Retinal pigment epithelial cell (primary cell): ENCODE data around the gene RUNX2.

ENCODE experiments used
- DNase-seq: peaks from one replicate; pipeline ENCODE4 v3.0.0-alpha.2; 2010; ENCODE audit warnings: low read depth
- H3K4me3 ChIP-seq: 2 replicates; pipeline ENCODE4 v1.5.1; 2011; ENCODE audit warnings: mild to moderate bottlenecking, low read length, control low read depth, moderate library complexity
- CTCF ChIP-seq: conservative IDR thresholded peaks from 2 replicates; pipeline ENCODE4 v1.5.1; 2011; ENCODE audit warnings: low read depth, low read length, control low read depth, inconsistent platforms

Gene RUNX2

GRCh38 chr6:45606831-45607400 lies 278.8 kb downstream of the RUNX2 start:
- no peak for TF ChIP-seq CTCF
- no peak for DNase-seq

GRCh38 chr6:45607798-45608197 lies 279.7 kb downstream of the RUNX2 start:
- TF ChIP-seq CTCF: no peak
- no peak for DNase-seq
- no peak overlapping the region for H3K4me3 ChIP-seq

More at GRCh38 chr6:45606831-45607400, 278.8 kb downstream of the RUNX2 start:
- H3K4me3 ChIP-seq: no peak overlapping the region

- no peak for DNase-seq
- no peak for TF ChIP-seq CTCF
- H3K4me3 ChIP-seq: no peak overlapping the region
Observed at GRCh38 chr6:45608252-45608913, 280.3 kb downstream of the RUNX2 start.

GRCh38 chr6:45609141-45609638 lies 281.1 kb downstream of the RUNX2 start:
- DNase-seq: no peak
- no peak for TF ChIP-seq CTCF
- no peak overlapping the region for H3K4me3 ChIP-seq

GRCh38 chr6:45610374-45610773 lies 282.2 kb downstream of the RUNX2 start:
- no peak overlapping the region for H3K4me3 ChIP-seq
- TF ChIP-seq CTCF: no peak
- DNase-seq: no peak

GRCh38 chr6:45610832-45611231 lies 282.7 kb downstream of the RUNX2 start:
- no peak for TF ChIP-seq CTCF
- DNase-seq: no peak
- no peak overlapping the region for H3K4me3 ChIP-seq

GRCh38 chr6:45611491-45611890 lies 283.4 kb downstream of the RUNX2 start:
- DNase-seq: no peak
- TF ChIP-seq CTCF: no peak
- no peak overlapping the region for H3K4me3 ChIP-seq
